GM12878 (cell line): Measurements from ENCODE around the gene SASH1.

Experiments used
- CBX5 ChIP-seq: sonication (generic); IDR thresholded peaks from 2 replicates; pipeline ENCODE4 v1.6.1; 2016; ENCODE audit warnings: low read depth, moderate library complexity, mild to moderate bottlenecking, inconsistent platforms
- EZH2 ChIP-seq: IDR thresholded peaks from 2 replicates; pipeline ENCODE4 v1.6.1; 2012; ENCODE audit warnings: low read depth, mild to moderate bottlenecking, control low read depth, inconsistent platforms, low read length, borderline replicate concordance; ENCODE audit not compliant: control insufficient read depth

GRCh38 chr6:148389917-148390316 is 47.3 kb downstream of the SASH1 start:
- TF ChIP-seq CBX5 (no peak), EZH2 (no peak)
